Osteoblast (primary cell): ENCODE measurements around the gene OR52B2. TPM values are rescaled to one million over a fixed set of nuclear protein-coding genes. Genes with fewer than 3 reads are reported as not detected.

Experiments used
- DNase-seq: peaks from one replicate; pipeline ENCODE4 v3.0.0; 2011; ENCODE audit warnings: low spot score, mixed read lengths; ENCODE audit not compliant: insufficient read length; ENCODE audit errors: missing footprints
- H2AFZ ChIP-seq: 2 replicates; pipeline ENCODE4 v1.6.0; 2011; ENCODE audit warnings: mild to moderate bottlenecking, low read length
- H3K27ac ChIP-seq: 2 replicates; pipeline ENCODE4 v1.5.1; 2011; ENCODE audit warnings: mild to moderate bottlenecking, low read depth, low read length, moderate library complexity
- H3K27me3 ChIP-seq: 2 replicates; pipeline ENCODE4 v1.6.0; 2012; ENCODE audit warnings: mild to moderate bottlenecking, control low read depth, inconsistent platforms, low read length, moderate library complexity; ENCODE audit not compliant: insufficient read depth
- H3K36me3 ChIP-seq: 2 replicates; pipeline ENCODE4 v1.5.1; 2011; ENCODE audit warnings: mild to moderate bottlenecking, low read length, control low read depth, moderate library complexity; ENCODE audit not compliant: insufficient read depth
- H3K4me1 ChIP-seq: 2 replicates; pipeline ENCODE4 v1.5.1; 2011; ENCODE audit warnings: mild to moderate bottlenecking, low read length, control low read depth, moderate library complexity; ENCODE audit not compliant: insufficient read depth
- H3K4me2 ChIP-seq: 2 replicates; pipeline ENCODE4 v1.6.0; 2011; ENCODE audit warnings: mild to moderate bottlenecking, low read length; ENCODE audit not compliant: insufficient read depth
- H3K4me3 ChIP-seq: fragments of 200-600 bp; sonication (generic); 3 replicates; pipeline ENCODE4 v1.5.1; 2012; ENCODE audit warnings: mild to moderate bottlenecking, low read length, inconsistent platforms; ENCODE audit not compliant: insufficient read depth
- H3K79me2 ChIP-seq: 2 replicates; pipeline ENCODE4 v1.6.0; 2012; ENCODE audit warnings: mild to moderate bottlenecking, low read length, control low read depth, inconsistent platforms; ENCODE audit not compliant: insufficient read depth
- H3K9me3 ChIP-seq: 2 replicates; pipeline ENCODE4 v1.5.1; 2011; ENCODE audit warnings: low read depth, low read length, control low read depth
- H4K20me1 ChIP-seq: 2 replicates; pipeline ENCODE4 v1.6.0; 2012; ENCODE audit warnings: mild to moderate bottlenecking, low read length, control low read depth; ENCODE audit not compliant: insufficient read depth
- total RNA-seq: library from RNA; depleted of rRNA; stranded (reverse); fragments of >200 nt; gene quantifications from 2 replicates; pipeline ENCODE4 v1.2.3, GENCODE V29; 2012
- TF ChIP-seq, protein P1 (sequence below): IDR thresholded peaks from 2 replicates; pipeline ENCODE4 v1.5.1; 2011; ENCODE audit warnings: mild to moderate bottlenecking, low read depth, low read length, moderate library complexity; ENCODE audit errors: extremely low read depth

Gene OR52B2
- total RNA-seq, 1 donor, result not detected

DNA sequence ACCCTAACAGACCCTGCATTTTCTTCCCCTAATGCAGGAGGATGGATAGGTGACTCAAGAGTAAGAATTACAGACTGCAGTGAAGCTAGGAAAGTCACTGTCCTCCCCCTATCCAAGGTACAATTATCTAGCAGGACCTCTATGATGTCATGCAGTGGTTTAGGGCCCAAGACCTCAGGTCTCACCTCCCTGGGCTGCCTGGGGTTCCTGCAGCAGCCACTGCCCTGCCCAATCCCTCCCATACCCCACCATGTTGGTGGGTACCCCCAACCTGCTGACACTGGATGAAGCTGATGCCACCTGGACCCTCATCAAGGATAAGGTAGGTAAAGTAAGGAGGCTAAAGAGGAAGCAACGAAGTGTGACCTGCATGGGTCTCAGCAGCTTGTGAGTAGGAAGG, 35.2 kb upstream of the OR52B2 start, which contains the start of gene C11orf42:
C11orf42 (plus strand) TSS at position 192 of the 400 bp plus-strand sequence; CDS start at position 251, 59 bp downstream.
- H3K27ac ChIP-seq, result no peak within 1 kb of the TSS
- peaks cover 12% of the 10 kb centered on the region for H3K36me3 ChIP-seq
- TF ChIP-seq, protein P1, sequence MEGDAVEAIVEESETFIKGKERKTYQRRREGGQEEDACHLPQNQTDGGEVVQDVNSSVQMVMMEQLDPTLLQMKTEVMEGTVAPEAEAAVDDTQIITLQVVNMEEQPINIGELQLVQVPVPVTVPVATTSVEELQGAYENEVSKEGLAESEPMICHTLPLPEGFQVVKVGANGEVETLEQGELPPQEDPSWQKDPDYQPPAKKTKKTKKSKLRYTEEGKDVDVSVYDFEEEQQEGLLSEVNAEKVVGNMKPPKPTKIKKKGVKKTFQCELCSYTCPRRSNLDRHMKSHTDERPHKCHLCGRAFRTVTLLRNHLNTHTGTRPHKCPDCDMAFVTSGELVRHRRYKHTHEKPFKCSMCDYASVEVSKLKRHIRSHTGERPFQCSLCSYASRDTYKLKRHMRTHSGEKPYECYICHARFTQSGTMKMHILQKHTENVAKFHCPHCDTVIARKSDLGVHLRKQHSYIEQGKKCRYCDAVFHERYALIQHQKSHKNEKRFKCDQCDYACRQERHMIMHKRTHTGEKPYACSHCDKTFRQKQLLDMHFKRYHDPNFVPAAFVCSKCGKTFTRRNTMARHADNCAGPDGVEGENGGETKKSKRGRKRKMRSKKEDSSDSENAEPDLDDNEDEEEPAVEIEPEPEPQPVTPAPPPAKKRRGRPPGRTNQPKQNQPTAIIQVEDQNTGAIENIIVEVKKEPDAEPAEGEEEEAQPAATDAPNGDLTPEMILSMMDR, result no peak

DNA sequence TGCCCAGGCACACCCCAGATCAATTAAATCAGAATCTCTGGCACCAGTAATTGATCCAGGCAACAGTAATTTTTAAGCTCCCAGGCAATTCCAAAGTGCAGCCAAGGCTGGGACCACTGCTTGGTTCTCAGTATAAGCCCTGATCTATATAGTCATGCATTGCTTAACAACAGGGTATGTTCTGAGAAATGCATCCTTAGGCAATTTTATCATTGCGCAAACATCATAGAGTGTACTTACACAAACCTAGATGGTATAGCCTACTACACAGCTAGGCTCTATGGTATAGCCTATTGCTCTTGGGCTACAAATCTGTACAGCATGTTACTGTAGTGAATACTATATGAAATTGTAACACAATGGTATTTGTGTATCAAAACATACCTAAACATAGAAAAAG, 34.6 kb upstream of the OR52B2 start:
- no peak for DNase-seq

More for the DNA sequence above, 35.2 kb upstream of the OR52B2 start, which contains the start of gene C11orf42:
- H3K4me1 ChIP-seq, result no peaks in the 10 kb centered on the region
- H3K27me3 ChIP-seq, result no peaks in the 10 kb centered on the region
- no peak within 1 kb of the TSS for H2AFZ ChIP-seq
- no peak within 1 kb of the TSS for H3K4me2 ChIP-seq
- DNase-seq, result no peak
- H3K79me2 ChIP-seq, result no peaks in the 10 kb centered on the region
- no peaks in the 10 kb centered on the region for H3K9me3 ChIP-seq
- H3K4me3 ChIP-seq, result no peak within 1 kb of the TSS
- H4K20me1 ChIP-seq, result peaks cover 3% of the 10 kb centered on the region

DNA sequence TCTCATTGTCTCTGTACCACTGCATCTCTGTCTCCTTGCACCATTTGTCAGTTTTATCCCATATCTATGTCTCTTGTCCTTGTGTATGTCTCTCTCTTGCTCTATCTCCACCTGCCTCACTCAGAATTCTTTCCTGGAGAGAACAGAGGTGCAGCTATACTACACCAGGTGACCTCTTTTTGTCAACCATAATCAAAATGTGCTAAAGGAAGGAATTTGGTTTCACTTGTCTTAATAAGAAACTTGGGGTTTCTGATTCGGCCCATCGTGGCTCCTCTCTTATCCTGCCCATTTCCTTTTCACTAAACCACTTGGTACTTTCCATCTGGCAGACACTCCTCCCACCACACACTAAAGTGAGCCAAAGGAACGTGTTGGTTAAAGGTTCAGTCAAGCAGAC, 33.2 kb upstream of the OR52B2 start:
- Histone ChIP-seq H3K79me2 (no peaks in the 10 kb centered on the region), H3K27me3 (no peaks in the 10 kb centered on the region), H3K4me2 (no peak overlapping the region), H2AFZ (no peak overlapping the region), H4K20me1 (peaks cover 3% of the 10 kb centered on the region), H3K27ac (no peak overlapping the region), H3K4me3 (no peak overlapping the region), H3K4me1 (no peaks in the 10 kb centered on the region), H3K9me3 (no peaks in the 10 kb centered on the region), H3K36me3 (peaks cover 3% of the 10 kb centered on the region)
- TF ChIP-seq, protein P1, result no peak
- no peak for DNase-seq

More for the DNA sequence above, 34.6 kb upstream of the OR52B2 start:
- no peaks in the 10 kb centered on the region for H3K27me3 ChIP-seq
- H4K20me1 ChIP-seq, result peaks cover 3% of the 10 kb centered on the region
- TF ChIP-seq, protein P1, result no peak
- H3K9me3 ChIP-seq, result no peaks in the 10 kb centered on the region
- no peak overlapping the region for H3K27ac ChIP-seq
- H3K4me3 ChIP-seq, result no peak overlapping the region
- H3K4me1 ChIP-seq, result no peaks in the 10 kb centered on the region
- no peak overlapping the region for H2AFZ ChIP-seq
- H3K4me2 ChIP-seq, result no peak overlapping the region
- no peaks in the 10 kb centered on the region for H3K79me2 ChIP-seq
- peaks cover 8% of the 10 kb centered on the region for H3K36me3 ChIP-seq

DNA sequence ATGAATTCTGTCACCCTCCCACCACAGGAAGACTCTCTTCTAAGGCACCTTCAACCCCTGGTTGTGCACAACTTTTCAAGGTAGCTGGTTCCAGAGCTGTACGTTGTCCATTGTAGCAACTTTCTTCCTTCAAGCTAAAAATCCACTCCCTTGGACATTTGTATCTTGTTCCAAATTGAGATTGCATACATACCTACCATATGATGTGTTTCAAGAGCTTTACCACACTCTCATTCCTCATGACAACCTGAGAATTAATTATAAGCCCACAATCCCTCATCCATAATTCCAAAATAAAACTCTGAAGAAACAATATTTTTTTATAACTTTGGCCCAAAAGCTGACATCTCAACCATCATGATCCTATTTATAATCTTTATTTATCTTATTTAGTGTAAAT, 31.9 kb upstream of the OR52B2 start:
- Histone ChIP-seq H4K20me1 (peaks cover 3% of the 10 kb centered on the region), H3K4me3 (no peak overlapping the region), H3K36me3 (no peaks in the 10 kb centered on the region), H3K27ac (no peak overlapping the region), H3K27me3 (no peaks in the 10 kb centered on the region), H2AFZ (no peak overlapping the region), H3K4me1 (no peaks in the 10 kb centered on the region), H3K79me2 (no peaks in the 10 kb centered on the region), H3K4me2 (no peak overlapping the region), H3K9me3 (no peaks in the 10 kb centered on the region)
- TF ChIP-seq, protein P1, result no peak
- no peak for DNase-seq
